Amygdala (tissue), 56 donors: ENCODE data around the gene RPS16.
"Not testable (repeated sequence)": the region's sequence is repeated elsewhere in the genome, so short reads cannot be mapped to it uniquely, and the experiment has no call there.

Source experiments
- DNase-seq, 56 donors: peaks; one replicate each; lab custom pipeline; 2025; lab: John Stamatoyannopoulos, UW

The RPS16 gene

GRCh38 chr19:39451257-39451656 lies 15.5 kb upstream of the RPS16 start:
- DNase-seq = not testable (repeated sequence)

DNA sequence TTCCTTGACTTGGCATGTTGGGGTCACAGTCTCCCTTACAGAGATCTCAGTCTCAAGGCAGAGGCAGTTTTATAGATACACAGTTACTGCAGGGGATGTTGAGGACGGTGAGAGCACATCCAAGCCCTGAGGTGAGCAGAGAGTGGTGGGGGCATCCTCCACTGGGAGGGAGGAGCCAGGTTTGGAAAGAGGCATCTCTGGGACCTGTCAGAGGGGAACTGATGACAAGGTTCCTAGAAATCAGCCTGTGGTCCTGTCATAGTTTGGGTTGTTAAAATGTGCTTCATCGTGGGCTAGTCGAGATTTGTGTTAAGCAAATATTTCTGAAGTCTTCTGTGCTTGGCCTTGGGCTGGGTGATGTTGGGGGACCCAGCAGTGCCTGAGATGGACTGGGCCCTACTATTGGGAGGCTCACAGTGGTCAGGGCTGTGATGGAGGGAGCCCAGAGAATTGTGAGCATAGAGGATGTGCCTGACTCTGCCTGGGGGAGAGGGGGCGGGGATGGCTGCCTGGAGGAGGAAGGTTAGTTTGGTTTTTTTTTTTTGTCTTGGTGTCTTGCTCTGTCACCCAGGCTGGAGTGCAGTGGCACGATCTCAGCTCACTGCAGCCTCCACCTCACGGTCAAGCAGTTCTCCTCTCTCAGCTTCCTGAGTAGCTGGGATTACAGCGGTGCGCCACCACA lies 13.5 kb upstream of the RPS16 start:
- DNase-seq = no peak

- DNase-seq = no peak
These were observed 12.5 kb upstream of the RPS16 start for GRCh38 chr19:39448271-39448670.

GRCh38 chr19:39446365-39447084 lies 10.8 kb upstream of the RPS16 start:
- DNase-seq = no peak

DNA sequence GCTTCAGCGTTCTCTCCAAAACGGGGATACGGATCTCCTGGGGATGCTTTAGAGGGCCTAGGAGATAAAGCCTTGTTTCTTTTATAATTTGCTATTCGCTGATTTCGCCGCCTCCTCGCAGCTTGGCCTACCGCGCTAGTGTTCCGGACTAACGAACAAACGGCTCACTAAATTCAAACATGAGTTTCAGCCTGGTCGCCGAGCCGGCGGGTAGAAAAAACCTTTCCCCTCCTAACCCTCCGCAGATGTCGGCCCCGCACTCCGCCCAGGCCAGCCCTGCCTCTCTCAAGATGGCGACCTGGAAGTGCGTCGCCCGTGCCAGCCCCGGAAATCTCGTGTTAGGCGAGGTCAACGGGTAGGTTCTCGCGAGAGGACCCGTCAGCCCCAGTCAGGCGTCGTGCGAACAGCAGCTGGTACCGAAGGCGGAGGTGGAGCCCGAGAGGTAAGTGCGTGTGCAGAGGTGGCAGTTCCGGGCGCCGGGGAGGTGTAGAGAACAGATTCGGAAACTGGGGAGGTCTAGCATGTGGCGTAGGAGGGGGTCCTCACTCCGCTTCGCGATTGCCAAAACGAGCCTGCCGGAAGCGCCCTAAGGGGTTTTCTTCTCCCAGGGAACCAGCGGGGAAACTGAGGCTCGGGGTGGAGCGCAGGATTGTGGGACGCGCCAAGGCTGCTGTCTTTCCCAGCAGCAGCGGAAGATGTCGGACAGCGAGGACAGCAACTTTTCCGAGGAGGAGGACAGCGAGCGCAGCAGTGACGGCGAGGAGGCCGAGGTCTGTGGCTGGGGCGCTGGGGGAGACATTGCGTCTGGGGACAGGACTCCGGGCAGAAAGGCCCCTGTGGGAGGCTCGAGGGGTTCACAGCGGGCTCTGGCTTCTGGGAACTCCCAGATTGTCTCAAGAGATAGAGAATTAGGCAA lies 9.7 kb upstream of the RPS16 start, which contains the start of gene SUPT5H:
Gene SUPT5H (plus strand): TSS at position 387 of the 916 bp plus-strand sequence. CDS start 309 bp downstream, at position 696.
- peak; percentile 47 to 94 (median 88) for DNase-seq

DNA sequence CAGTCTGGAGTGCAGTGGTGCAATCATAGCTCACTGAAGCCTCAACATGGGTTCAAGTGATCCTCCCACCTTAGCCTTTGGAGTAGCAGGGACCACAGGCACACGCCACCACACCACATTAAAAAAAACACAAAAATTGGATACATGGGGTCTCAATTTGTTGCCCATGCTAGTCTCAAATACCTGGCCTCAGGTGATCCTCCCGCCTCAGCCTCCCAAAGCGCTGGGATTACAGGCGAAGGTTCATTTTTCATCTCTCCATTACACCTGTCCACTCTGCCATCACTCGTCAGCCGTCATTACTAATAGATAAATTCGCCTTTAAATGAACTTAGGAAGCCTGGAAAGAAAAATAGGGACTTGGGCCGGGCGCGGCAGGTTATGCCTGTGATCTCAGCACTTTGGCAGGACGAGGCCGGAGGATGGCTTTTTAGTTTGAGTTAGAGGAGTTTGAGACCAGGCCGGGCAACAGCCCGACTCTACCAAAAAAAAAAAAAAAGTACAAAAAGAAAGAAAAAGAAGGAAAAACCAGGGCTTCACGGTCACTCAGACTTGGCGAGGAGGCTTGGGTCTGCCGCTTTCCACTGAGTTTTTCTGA lies 8.9 kb upstream of the RPS16 start:
- DNase-seq = peak in 1 of 56 donors; percentile 31

DNA sequence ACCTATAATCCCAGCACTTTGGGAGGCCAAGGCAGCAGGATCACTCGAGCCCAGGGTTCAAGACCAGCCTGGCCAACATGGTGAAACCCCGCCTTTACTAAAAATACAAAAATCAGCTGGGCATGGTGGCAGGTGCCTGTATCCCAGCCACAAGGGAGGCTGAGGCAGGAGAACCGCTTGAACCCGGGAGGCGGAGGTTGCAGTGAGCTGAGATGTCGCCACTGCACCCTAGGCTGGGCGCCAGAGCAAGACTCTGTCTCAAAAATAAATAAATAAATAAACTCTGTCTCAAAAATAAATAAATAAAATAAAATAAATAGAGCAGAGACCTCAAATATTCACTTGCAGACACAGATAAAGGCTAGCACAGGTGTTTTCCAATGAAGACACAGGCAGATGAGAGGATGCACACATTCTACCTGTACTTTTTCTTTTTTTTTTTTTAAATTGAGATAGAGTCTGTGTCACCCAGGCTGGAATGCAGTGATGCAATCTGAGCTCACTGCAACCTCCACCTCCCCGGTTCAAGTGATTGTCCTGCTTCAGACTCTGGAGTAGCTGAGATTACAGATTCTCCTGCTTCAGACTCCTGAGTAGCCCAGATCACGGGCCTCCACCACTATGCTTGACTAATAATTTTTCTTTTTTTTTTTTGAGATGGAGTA lies 2.7 kb upstream of the RPS16 start:
- DNase-seq = no peak

DNA sequence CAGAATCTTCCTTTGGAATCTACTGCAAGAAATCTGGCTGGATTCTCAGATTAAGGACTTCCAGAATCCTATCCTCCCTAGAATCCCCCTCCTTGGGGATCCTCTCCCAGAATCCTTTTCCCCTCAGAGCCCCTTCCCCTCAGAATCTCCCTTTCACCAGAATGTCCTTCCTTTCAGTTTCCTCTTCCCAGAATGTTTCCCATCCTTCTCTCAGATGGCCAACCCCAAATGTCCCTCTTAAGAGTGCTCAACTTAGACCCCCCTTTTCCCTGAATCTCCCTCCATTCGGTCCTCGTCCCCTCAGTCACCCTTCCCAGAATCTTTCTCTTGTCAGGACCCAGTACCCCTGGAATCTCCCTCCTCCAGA lies 584 bp upstream of the RPS16 start:
- DNase-seq = no peak

GRCh38 chr19:39434123-39435076 lies 1.3 kb downstream of the RPS16 start:
- DNase-seq = no peak

- no peak for DNase-seq
These were observed 2.2 kb downstream of the RPS16 start for GRCh38 chr19:39433480-39434079.

DNA sequence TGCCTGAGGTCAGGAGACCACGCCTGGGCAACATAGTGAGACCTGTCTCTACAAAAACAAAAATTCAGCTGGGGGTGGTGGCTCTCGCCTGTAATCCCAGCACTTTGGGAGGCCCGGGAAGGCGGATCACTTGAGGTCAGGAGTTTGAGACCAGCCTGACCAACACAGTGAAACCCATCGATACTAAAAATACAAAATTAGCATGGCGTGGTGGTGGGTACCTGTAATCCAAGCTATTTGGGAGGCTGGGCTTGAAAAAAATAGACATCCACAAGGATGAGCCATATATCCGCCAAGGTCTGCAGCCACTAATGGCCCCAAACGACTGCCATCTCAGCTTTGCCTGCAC lies 3.1 kb downstream of the RPS16 start:
- DNase-seq = no peak

DNA sequence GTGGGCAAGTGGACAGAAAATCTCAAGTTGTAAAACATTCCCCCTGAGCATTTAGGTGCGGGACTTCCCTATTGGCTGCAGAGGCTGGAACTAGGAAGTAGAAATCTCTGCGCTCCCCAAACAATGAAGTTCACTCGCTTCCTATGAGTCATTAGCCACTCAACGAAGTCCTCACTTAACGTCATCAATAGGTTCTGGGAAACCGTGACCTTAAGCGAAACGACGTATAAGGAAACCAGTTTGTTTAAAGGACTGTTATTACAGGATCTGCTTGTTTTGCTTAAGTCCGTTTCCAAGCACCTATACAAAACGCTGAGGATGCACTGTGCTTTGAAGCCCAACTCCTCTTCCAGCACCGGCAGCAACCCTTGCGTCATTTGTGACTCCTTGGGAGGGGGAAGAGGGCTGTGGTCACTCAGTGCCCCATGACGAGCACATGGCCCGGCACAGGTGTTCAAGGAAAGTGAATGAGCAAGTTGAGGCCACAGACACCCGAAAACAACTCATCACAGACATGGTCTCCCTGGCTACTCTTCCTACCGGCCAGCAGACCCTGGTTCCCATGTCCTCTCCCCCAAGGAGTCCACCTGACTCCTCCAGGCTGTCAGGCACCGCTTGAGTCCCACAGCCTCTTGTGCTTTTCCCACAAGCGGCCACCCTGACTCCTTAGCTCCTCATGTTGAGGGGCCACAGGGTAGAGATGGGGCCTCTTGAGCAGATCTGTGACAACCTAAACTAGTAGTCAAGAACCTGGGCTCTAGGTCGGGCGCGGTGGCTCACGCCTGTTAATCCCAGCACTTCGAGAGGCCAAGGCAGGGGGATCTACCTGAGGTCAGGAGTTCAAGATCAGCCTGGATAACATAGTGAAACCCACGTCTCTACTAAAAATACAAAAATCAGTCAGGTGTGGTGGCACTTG lies 4.8 kb downstream of the RPS16 start:
- no peak for DNase-seq

GRCh38 chr19:39428283-39429112 lies 7.3 kb downstream of the RPS16 start:
- DNase-seq = no peak

GRCh38 chr19:39427707-39428106 lies 8.0 kb downstream of the RPS16 start:
- DNase-seq = no peak

- DNase-seq = no peak
These were observed 9.6 kb downstream of the RPS16 start for GRCh38 chr19:39426170-39426569.

DNA sequence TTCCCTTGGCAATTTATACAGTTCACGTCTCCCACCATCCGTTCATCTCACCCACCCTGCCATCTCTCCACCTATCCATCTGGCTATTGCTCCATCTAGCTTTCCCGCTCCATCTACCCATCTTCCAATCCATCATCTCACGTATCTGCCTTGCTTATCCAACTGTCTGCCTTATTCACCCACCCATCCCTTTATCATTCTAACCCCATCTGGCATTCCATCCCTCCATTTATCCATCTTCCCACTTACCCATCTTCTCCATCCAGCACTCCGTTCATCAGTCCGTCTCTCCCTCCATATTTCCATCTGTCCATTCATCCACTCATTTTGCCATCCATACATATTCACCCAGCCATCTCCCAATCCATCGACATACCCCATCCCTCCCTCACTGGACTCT lies 10.0 kb downstream of the RPS16 start:
- DNase-seq = no peak

DNA sequence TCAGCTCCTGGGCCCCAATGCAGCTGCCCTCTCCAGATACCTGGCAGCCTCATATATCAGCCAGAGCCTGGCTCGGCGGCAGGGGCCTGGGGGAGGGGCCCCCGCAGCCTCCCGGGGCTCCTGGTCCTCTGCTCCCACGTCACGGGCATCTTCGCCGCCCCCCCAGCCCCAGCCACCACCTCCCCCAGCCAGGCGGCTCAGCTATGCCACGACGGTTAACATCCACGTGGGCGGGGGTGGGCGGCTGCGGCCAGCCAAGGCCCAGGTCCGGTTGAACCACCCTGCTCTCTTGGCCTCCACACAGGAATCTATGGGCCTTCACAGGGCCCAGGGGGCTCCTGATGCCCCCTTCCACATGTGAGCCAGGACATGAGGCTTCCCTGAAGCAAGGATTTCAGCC lies 10.8 kb downstream of the RPS16 start:
- no peak for DNase-seq
